ENCODE measurements around the gene ABCC4. TPM values are rescaled to one million over a fixed set of nuclear protein-coding genes. Genes with fewer than 3 reads are reported as not detected.

Gene ABCC4
- total RNA-seq, 1 donor from 2014 or later = 19.0 TPM

- Mint-ChIP-seq H3K4me3 (ENCODE audit: unreplicated experiment) (no peak overlapping the region), H3K36me3 (ENCODE audit: low read depth, unreplicated experiment) (peaks cover 6% of the 10 kb centered on the region), H3K9me3 (ENCODE audit: unreplicated experiment) (no peaks in the 10 kb centered on the region), H3K4me1 (ENCODE audit: unreplicated experiment) (peaks cover 5% of the 10 kb centered on the region), H3K27me3 (ENCODE audit: unreplicated experiment) (peaks cover 3% of the 10 kb centered on the region), H3K27ac (ENCODE audit: unreplicated experiment) (no peak overlapping the region)
- no peak for DNase-seq (ENCODE audit: low spot score)
- TF ChIP-seq, protein P1, sequence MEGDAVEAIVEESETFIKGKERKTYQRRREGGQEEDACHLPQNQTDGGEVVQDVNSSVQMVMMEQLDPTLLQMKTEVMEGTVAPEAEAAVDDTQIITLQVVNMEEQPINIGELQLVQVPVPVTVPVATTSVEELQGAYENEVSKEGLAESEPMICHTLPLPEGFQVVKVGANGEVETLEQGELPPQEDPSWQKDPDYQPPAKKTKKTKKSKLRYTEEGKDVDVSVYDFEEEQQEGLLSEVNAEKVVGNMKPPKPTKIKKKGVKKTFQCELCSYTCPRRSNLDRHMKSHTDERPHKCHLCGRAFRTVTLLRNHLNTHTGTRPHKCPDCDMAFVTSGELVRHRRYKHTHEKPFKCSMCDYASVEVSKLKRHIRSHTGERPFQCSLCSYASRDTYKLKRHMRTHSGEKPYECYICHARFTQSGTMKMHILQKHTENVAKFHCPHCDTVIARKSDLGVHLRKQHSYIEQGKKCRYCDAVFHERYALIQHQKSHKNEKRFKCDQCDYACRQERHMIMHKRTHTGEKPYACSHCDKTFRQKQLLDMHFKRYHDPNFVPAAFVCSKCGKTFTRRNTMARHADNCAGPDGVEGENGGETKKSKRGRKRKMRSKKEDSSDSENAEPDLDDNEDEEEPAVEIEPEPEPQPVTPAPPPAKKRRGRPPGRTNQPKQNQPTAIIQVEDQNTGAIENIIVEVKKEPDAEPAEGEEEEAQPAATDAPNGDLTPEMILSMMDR (IDR thresholded peaks at IDR 0.05; ENCODE audit: unreplicated experiment) = no peak
These were observed 146.2 kb downstream of the ABCC4 start for GRCh38 chr13:95155093-95155492.

- Mint-ChIP-seq H3K27me3 (ENCODE audit: unreplicated experiment) (peaks cover 3% of the 10 kb centered on the region), H3K4me3 (ENCODE audit: unreplicated experiment) (no peak overlapping the region), H3K36me3 (ENCODE audit: low read depth, unreplicated experiment) (peaks cover 6% of the 10 kb centered on the region), H3K9me3 (ENCODE audit: unreplicated experiment) (no peaks in the 10 kb centered on the region), H3K4me1 (ENCODE audit: unreplicated experiment) (peaks cover 5% of the 10 kb centered on the region), H3K27ac (ENCODE audit: unreplicated experiment) (no peak overlapping the region)
- TF ChIP-seq, protein P1 (IDR thresholded peaks at IDR 0.05; ENCODE audit: unreplicated experiment) = no peak
- no peak for DNase-seq (ENCODE audit: low spot score)
These were observed 146.8 kb downstream of the ABCC4 start for GRCh38 chr13:95154413-95154886.

- Mint-ChIP-seq H3K4me3 (ENCODE audit: unreplicated experiment) (no peak overlapping the region), H3K9me3 (ENCODE audit: unreplicated experiment) (no peaks in the 10 kb centered on the region), H3K36me3 (ENCODE audit: low read depth, unreplicated experiment) (peaks cover 6% of the 10 kb centered on the region), H3K4me1 (ENCODE audit: unreplicated experiment) (peaks cover 5% of the 10 kb centered on the region), H3K27me3 (ENCODE audit: unreplicated experiment) (peaks cover 3% of the 10 kb centered on the region), H3K27ac (ENCODE audit: unreplicated experiment) (no peak overlapping the region)
- TF ChIP-seq, protein P1 (IDR thresholded peaks at IDR 0.05; ENCODE audit: unreplicated experiment) = no peak
- DNase-seq (ENCODE audit: low spot score) = no peak
These were observed 147.4 kb downstream of the ABCC4 start for GRCh38 chr13:95153647-95154412.

- peaks cover 3% of the 10 kb centered on the region for H3K36me3 Mint-ChIP-seq (ENCODE audit: low read depth, unreplicated experiment)
- H3K4me1 Mint-ChIP-seq (ENCODE audit: unreplicated experiment) = no peaks in the 10 kb centered on the region
- DNase-seq (ENCODE audit: low spot score) = no peak
- no peak overlapping the region for H3K4me3 Mint-ChIP-seq (ENCODE audit: unreplicated experiment)
- TF ChIP-seq, protein P1 (IDR thresholded peaks at IDR 0.05; ENCODE audit: unreplicated experiment) = no peak
- no peaks in the 10 kb centered on the region for H3K9me3 Mint-ChIP-seq (ENCODE audit: unreplicated experiment)
- H3K27ac Mint-ChIP-seq (ENCODE audit: unreplicated experiment) = no peak overlapping the region
- peaks cover 1% of the 10 kb centered on the region for H3K27me3 Mint-ChIP-seq (ENCODE audit: unreplicated experiment)
These were observed 149.2 kb downstream of the ABCC4 start for GRCh38 chr13:95151942-95152587.

DNA sequence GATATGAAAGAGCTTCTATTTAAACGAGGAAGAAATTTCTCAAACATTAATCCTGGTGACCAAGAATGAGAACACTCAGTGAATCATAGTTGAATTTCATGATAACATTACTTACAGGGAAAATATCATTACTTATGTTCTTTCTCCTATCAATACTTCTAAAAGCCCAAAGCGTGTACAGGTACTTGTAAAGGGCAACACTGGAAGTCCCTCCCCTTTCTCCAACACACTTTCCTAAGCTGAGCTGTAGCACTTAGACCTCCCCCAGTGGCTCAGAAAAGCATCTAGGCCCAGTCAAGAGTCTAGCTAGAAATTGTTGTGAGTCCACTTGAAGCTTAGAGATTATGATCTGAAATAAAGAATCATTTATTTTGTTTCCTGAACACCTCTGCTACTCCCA lies 150.7 kb downstream of the ABCC4 start:
- DNase-seq (ENCODE audit: low spot score) = no peak
- Mint-ChIP-seq H3K9me3 (ENCODE audit: unreplicated experiment) (no peaks in the 10 kb centered on the region), H3K27ac (ENCODE audit: unreplicated experiment) (no peak overlapping the region), H3K36me3 (ENCODE audit: low read depth, unreplicated experiment) (peaks cover 1% of the 10 kb centered on the region), H3K27me3 (ENCODE audit: unreplicated experiment) (peaks cover 1% of the 10 kb centered on the region), H3K4me3 (ENCODE audit: unreplicated experiment) (no peak overlapping the region), H3K4me1 (ENCODE audit: unreplicated experiment) (no peaks in the 10 kb centered on the region)
- TF ChIP-seq, protein P1 (IDR thresholded peaks at IDR 0.05; ENCODE audit: unreplicated experiment) = no peak

All from endothelial cell (in vitro differentiated cells).